Ishikawa (cell line): ENCODE measurements around the gene CFAP68.

Source experiments
- CEBPB ChIP-seq: IDR thresholded peaks from 2 replicates; pipeline ENCODE4 v1.6.1; 2012
- EP300 ChIP-seq: IDR thresholded peaks from 2 replicates; pipeline ENCODE4 v1.6.1; 2012; ENCODE audit warnings: borderline replicate concordance
- FOXM1 ChIP-seq: IDR thresholded peaks from 2 replicates; pipeline ENCODE4 v1.6.1; 2012; ENCODE audit warnings: low read depth, borderline replicate concordance
- MAX ChIP-seq: IDR thresholded peaks from 2 replicates; pipeline ENCODE4 v1.6.1; 2012
- RAD21 ChIP-seq: IDR thresholded peaks from 2 replicates; pipeline ENCODE4 v1.6.1; 2012; ENCODE audit warnings: low read depth
- REST ChIP-seq: IDR thresholded peaks from 2 replicates; pipeline ENCODE4 v1.6.1; 2012; ENCODE audit warnings: low read depth, mild to moderate bottlenecking
- TAF1 ChIP-seq: IDR thresholded peaks from 2 replicates; pipeline ENCODE4 v1.6.1; 2012; ENCODE audit warnings: low read depth, mild to moderate bottlenecking
- TCF12 ChIP-seq: IDR thresholded peaks from 2 replicates; pipeline ENCODE4 v1.6.1; 2012; ENCODE audit warnings: low read depth
- ZBTB7A ChIP-seq: IDR thresholded peaks from 2 replicates; pipeline ENCODE4 v1.6.1; 2012; ENCODE audit warnings: low read depth

GRCh38 chr11:111923951-111924350 lies 44.6 kb downstream of the CFAP68 start:
- TF ChIP-seq CEBPB (no peak), ZBTB7A (no peak), REST (no peak), RAD21 (no peak), EP300 (no peak), TAF1 (no peak), MAX (no peak), TCF12 (no peak), FOXM1 (no peak)
